ENCODE measurements around the gene PIP5K1C.

- TF ChIP-seq CTCF (IDR thresholded peaks at IDR 0.05), result no peak
- no peak for TF ChIP-seq POLR2AphosphoS5 (IDR thresholded peaks at IDR 0.05)
These were observed 113.4 kb downstream of the PIP5K1C start for GRCh38 chr19:3586707-3587346.

All from breast epithelium (tissue), 3 donors.